NT2/D1 (cell line): ENCODE data around the gene TRIM10.

ENCODE experiments used
- YY1 ChIP-seq: IDR thresholded peaks from 2 replicates; pipeline ENCODE4 v1.6.1; 2011; ENCODE audit not compliant: insufficient read length, insufficient read depth
- ZNF274 ChIP-seq: IDR thresholded peaks from 2 replicates; pipeline ENCODE4 v1.6.1; 2011; ENCODE audit warnings: mild to moderate bottlenecking, low read depth, low read length

DNA sequence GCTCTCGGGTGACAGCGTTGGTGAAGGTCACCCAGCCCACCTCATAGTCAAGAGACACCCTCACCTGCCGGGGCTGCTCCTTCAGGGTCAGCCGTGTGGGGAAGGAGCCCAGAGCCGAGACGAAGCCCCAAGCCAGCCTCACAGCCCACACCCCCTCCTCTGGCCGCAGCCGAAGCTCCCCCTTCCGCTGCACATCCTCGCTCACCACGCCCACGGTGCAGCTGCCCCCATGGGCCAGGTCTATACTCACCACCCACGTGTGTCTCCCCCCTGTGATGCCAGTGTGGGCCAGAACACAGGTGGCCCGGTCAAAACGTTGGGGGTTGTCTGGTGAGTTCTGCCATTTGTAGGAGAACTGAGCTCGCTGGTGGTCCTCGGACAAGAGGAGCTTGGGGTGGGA, 7.0 kb downstream of the TRIM10 start:
- TF ChIP-seq YY1, result no peak
- TF ChIP-seq ZNF274, result no peak
